ENCODE measurements around the gene FAM124B. TPM values are rescaled to one million over a fixed set of nuclear protein-coding genes. Genes with fewer than 3 reads are reported as not detected.

The FAM124B gene
- total and polyA plus RNA-seq, 2 donors (not counting 1 experiment from before 2014, with no cell fraction given) = 0.13 to 0.34 TPM

- H3K36me3 ChIP-seq (replicated peaks in 1 of 2; ENCODE audit: control extremely low read depth in 1 of 2, control insufficient read depth in 1 of 2, extremely low read depth in 1 of 2, insufficient read depth in 2 of 2, low read length in 1 of 2) = no peaks in the 10 kb centered on the region
- no peak overlapping the region for H3K27ac Mint-ChIP-seq
- H3K4me1 Mint-ChIP-seq = no peaks in the 10 kb centered on the region
- peaks cover 19% of the 10 kb centered on the region for H3K27me3 Mint-ChIP-seq
- intact Hi-C loops (cut with micrococcal nuclease) = no loop called here
- H2AFZ ChIP-seq (ENCODE audit: insufficient read depth, low read depth, low read length, poor library complexity, severe bottlenecking) = no peak overlapping the region
- no peaks in the 10 kb centered on the region for H4K20me1 ChIP-seq (ENCODE audit: control insufficient read depth, insufficient read depth, low read length, poor library complexity, severe bottlenecking)
- H3K79me2 ChIP-seq (ENCODE audit: control insufficient read depth, insufficient read depth, low read length) = no peaks in the 10 kb centered on the region
- H3K27ac ChIP-seq (ENCODE audit: low read length in 2 of 2) = no peak overlapping the region
- H3K9me3 Mint-ChIP-seq (ENCODE audit: insufficient read depth) = peaks cover 2% of the 10 kb centered on the region
- no peaks in the 10 kb centered on the region for H3K4me1 ChIP-seq (ENCODE audit: control insufficient read depth in 2 of 2, insufficient read depth in 2 of 2, low read length in 2 of 2)
- CTCF ChIA-PET = interaction anchor here (1.0 kb wide), 1 partner anchor 24 kb away, joined by 3 read pairs; no protein-coding TSS in a partner anchor
- H3K4me2 ChIP-seq (replicated peaks; ENCODE audit: low read depth, low read length, poor library complexity, severe bottlenecking) = no peak overlapping the region
- no peak overlapping the region for H3K4me3 Mint-ChIP-seq
- no peak for TF ChIP-seq CTCF (IDR thresholded peaks at IDR 0.05)
- H3K9me3 ChIP-seq (ENCODE audit: control extremely low read depth in 1 of 3, control insufficient read depth in 2 of 3, insufficient read depth in 1 of 3, low read length in 2 of 3) = peaks cover 0 to 7% (median 4%) of the 10 kb centered on the region in 3 donors
- H3K4me3 ChIP-seq (ENCODE audit: control extremely low read depth in 1 of 5, extremely low read depth in 1 of 5, insufficient read depth in 1 of 5, low read depth in 2 of 5, low read length in 4 of 5) = no peak overlapping the region
- no peak overlapping the region for H3K9ac ChIP-seq (ENCODE audit: low read length)
- ATAC-seq (ENCODE audit: low read depth) (no peak), DNase-seq (no peak)
- no peaks in the 10 kb centered on the region for H3K27me3 ChIP-seq (replicated peaks in 1 of 4; ENCODE audit: control extremely low read depth in 1 of 4, control insufficient read depth in 3 of 4, insufficient read depth in 4 of 4, low read length in 3 of 4)
- WGBS (ENCODE audit: insufficient coverage) = 100% methylated on average over 1 of the region's 2 CpGs
- POLR2A ChIA-PET = interaction anchor here (0.6 kb wide), 1 partner anchor 302 kb away, joined by 5 read pairs; no protein-coding TSS in a partner anchor
Observed at GRCh38 chr2:224345492-224345891, 56.4 kb downstream of the FAM124B start.

DNA sequence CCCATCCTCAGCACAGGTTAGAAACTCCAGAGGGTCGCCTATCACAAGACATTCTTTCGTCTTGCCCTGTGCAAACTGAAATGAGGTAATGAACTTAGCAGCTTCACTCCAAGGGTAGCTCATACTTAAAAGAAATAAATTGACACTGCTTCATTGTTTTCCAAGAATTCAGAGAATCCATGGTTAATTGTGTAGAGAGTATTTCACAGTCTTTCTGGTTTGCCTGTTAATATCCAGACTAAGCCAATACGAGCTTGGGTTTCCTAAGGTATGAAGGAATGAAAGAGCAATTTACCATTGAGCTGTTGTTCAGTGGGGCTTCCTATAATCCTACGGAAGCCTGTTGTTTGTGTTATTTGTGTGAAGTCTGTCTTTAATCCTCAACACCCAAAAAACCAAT, 58.7 kb downstream of the FAM124B start:
- no peak overlapping the region for H3K4me3 ChIP-seq (ENCODE audit: control extremely low read depth in 1 of 5, extremely low read depth in 1 of 5, insufficient read depth in 1 of 5, low read depth in 2 of 5, low read length in 4 of 5)
- H3K79me2 ChIP-seq (ENCODE audit: control insufficient read depth, insufficient read depth, low read length) = no peaks in the 10 kb centered on the region
- Mint-ChIP-seq H3K27ac (no peak overlapping the region), H3K4me3 (no peak overlapping the region), H3K9me3 (ENCODE audit: insufficient read depth) (peaks cover 2% of the 10 kb centered on the region), H3K27me3 (peaks cover 11% of the 10 kb centered on the region), H3K4me1 (no peaks in the 10 kb centered on the region)
- intact Hi-C loops (cut with micrococcal nuclease) = no loop called here
- no peak for ATAC-seq (ENCODE audit: low read depth)
- no peaks in the 10 kb centered on the region for H4K20me1 ChIP-seq (ENCODE audit: control insufficient read depth, insufficient read depth, low read length, poor library complexity, severe bottlenecking)
- H2AFZ ChIP-seq (ENCODE audit: insufficient read depth, low read depth, low read length, poor library complexity, severe bottlenecking) = no peak overlapping the region
- no peak overlapping the region for H3K27ac ChIP-seq (ENCODE audit: low read length in 2 of 2)
- peaks cover 0 to 4% (median 0%) of the 10 kb centered on the region in 4 experiments for H3K27me3 ChIP-seq (replicated peaks in 1 of 4; ENCODE audit: control extremely low read depth in 1 of 4, control insufficient read depth in 3 of 4, insufficient read depth in 4 of 4, low read length in 3 of 4)
- H3K4me2 ChIP-seq (replicated peaks; ENCODE audit: low read depth, low read length, poor library complexity, severe bottlenecking) = no peak overlapping the region
- TF ChIP-seq EZH2 (IDR thresholded peaks at IDR 0.05; ENCODE audit: borderline replicate concordance, insufficient read depth, low read depth, low read length, poor library complexity, severe bottlenecking) (no peak), CTCF (IDR thresholded peaks at IDR 0.05) (no peak)
- ChIA-PET CTCF (no interaction called here), POLR2A (no interaction called here)
- H3K9me3 ChIP-seq (ENCODE audit: control extremely low read depth in 1 of 3, control insufficient read depth in 2 of 3, insufficient read depth in 1 of 3, low read length in 2 of 3) = peaks cover 1 to 7% (median 4%) of the 10 kb centered on the region in 3 donors
- DNase-seq = no peak
- 92% methylated on average over 2 of the region's 4 CpGs for WGBS (ENCODE audit: insufficient coverage)
- no peak overlapping the region for H3K9ac ChIP-seq (ENCODE audit: low read length)
- H3K36me3 ChIP-seq (replicated peaks in 1 of 2; ENCODE audit: control extremely low read depth in 1 of 2, control insufficient read depth in 1 of 2, extremely low read depth in 1 of 2, insufficient read depth in 2 of 2, low read length in 1 of 2) = no peaks in the 10 kb centered on the region
- no peaks in the 10 kb centered on the region for H3K4me1 ChIP-seq (ENCODE audit: control insufficient read depth in 2 of 2, insufficient read depth in 2 of 2, low read length in 2 of 2)

Data from B cell (primary cell).